Body of pancreas (tissue), 4 donors: ENCODE measurements around the gene CDC42EP4. TPM values are rescaled to one million over a fixed set of nuclear protein-coding genes. Genes with fewer than 3 reads are reported as not detected.
A peak's percentile ranks its signal among the peaks of the same experiment; 100 is the strongest.

ENCODE experiments used
- ATAC-seq: fragments of 150-250 bp; one replicate; pipeline ENCODE4 v1.9.1; 2016
- DNase-seq, 4 donors: peaks; one replicate each; pipeline ENCODE4 v3.0.0-alpha.2; 2019
- H3K27ac ChIP-seq, 4 donors: fragments of 200-600 bp; sonication (generic); 1 replicate in 3 of 4; 2 replicates in 1 of 4; pipeline versions ENCODE4 v1.5.1 to v1.6.1; 2016 to 2019; ENCODE audit warnings: mild to moderate bottlenecking in 1 of 4, mixed read lengths in 1 of 4, moderate library complexity in 1 of 4
- H3K27me3 ChIP-seq, 2 donors: fragments of 200-600 bp; sonication (generic); one replicate each; pipeline ENCODE4 v1.6.0; 2016; ENCODE audit warnings: mild to moderate bottlenecking in 1 of 2
- H3K36me3 ChIP-seq, 2 donors: fragments of 200-600 bp; sonication (generic); replicated peaks in 1 of 2; 2 replicates each; pipeline ENCODE4 v1.5.1; 2016; ENCODE audit warnings: low read depth in 2 of 2; ENCODE audit not compliant: insufficient read depth in 1 of 2
- H3K4me1 ChIP-seq: fragments of 200-600 bp; sonication (generic); one replicate; pipeline ENCODE4 v1.6.0; 2016
- H3K4me3 ChIP-seq, 2 donors: fragments of 200-600 bp; sonication (generic); 1 replicate in 1 of 2; 2 replicates in 1 of 2; pipeline ENCODE4 v1.5.1; 2016 to 2019
- H3K9me3 ChIP-seq, 3 donors: fragments of 200-600 bp; sonication (generic); 1 replicate in 2 of 3; 2 replicates in 1 of 3; pipeline ENCODE4 v1.5.1; 2016
- CTCF ChIP-seq, 7 experiments: fragments of 450-650 bp in 4 of 7; fragments of 200-600 bp in 3 of 7; sonication (generic) in 3 of 7; IDR thresholded peaks; one replicate each; pipeline ENCODE4 v1.5.1; 2016 to 2019; ENCODE audit warnings: antibody characterized with exemption in 7 of 7
- POLR2A ChIP-seq, 3 donors: fragments of 450-650 bp; IDR thresholded peaks; one replicate each; pipeline ENCODE4 v1.6.1; 2016; ENCODE audit warnings: antibody characterized with exemption in 3 of 3, mild to moderate bottlenecking in 2 of 3
- WGBS, 2 donors: methylation state at CpG; one replicate each; pipeline ENCODE4 v1.1.5; 2017; 5-methylcytosine and 5-hydroxymethylcytosine counted together
- intact Hi-C: fragments of 100-400 bp; cut with DNase I; formaldehyde crosslinking; loops from one replicate; pipeline ENCODE4 v1.15.1; 2023
- total RNA-seq, 2 donors: library from RNA; depleted of rRNA; stranded (reverse); fragments of >200 nt; gene quantifications; one replicate each; pipeline ENCODE4 v1.1.0, GENCODE V29; 2016

Gene CDC42EP4
- total RNA-seq, 2 donors from 2014 or later: 47.0 to 60.6 TPM

DNA sequence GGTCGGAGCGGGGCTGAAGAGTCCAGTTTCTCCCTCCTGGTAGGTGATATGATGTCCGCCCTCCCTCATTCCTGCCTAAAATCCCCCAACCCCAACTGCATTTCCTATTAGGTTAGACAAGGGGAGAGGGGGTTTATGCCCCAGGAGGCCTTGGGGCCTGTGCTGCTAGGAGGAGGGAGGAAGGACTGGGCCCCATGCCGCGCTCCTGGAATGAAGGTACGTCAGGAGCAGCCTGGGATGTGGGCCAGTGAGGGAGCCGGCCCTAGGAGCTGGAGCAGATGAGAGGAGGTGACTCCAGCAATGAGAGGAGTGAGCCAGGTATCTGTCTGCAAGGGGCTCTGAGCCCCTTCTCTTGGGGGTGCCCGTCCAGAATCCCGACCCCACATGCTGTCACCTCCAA, 46.9 kb upstream of the CDC42EP4 start:
- WGBS, 2 donors: 74 to 80% methylated on average over 6 to 9 of the region's 9 CpGs
- no peaks in the 10 kb centered on the region for H3K27me3 ChIP-seq
- intact Hi-C loops: no loop called here
- peaks cover 29% of the 10 kb centered on the region for H3K4me1 ChIP-seq
- ATAC-seq (peak; percentile 35), DNase-seq (peak; percentile 42 to 67 (median 58))
- H3K27ac ChIP-seq: peak overlapping the region in 3 of 4 donors; percentile 12 to 81 (median 77)
- H3K36me3 ChIP-seq: no peaks in the 10 kb centered on the region
- H3K9me3 ChIP-seq: no peaks in the 10 kb centered on the region
- H3K4me3 ChIP-seq: no peak overlapping the region
- TF ChIP-seq POLR2A (IDR thresholded peaks at IDR 0.05): peak in 1 of 3 donors; percentile 21
- TF ChIP-seq CTCF (IDR thresholded peaks at IDR 0.05): no peak

DNA sequence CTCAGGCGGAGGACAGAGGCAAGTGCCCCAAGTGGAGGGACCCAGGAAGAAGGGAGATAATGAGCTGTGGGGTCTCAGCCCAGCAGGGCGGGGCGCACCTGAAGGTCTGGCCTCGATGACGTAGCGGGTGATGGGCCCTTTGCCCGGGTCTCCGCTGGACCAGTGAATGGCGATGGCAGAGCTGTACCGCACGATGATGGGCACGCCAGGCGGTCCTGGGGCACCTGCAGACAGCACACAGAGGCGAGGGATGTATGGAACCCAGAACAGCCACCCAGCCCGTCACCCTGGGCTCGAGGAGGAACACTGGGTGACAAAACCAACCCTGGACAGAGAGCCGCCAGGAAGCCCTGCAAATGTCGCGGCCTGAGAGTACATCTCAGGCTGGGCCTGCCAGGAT, 46.2 kb upstream of the CDC42EP4 start:
- no peak for ATAC-seq
- 50 to 94% methylated on average over 2 to 19 of the region's 19 CpGs for WGBS, 2 donors
- H3K27ac ChIP-seq: peak overlapping the region in 2 of 4 donors; percentile 77 to 81
- no peak overlapping the region for H3K4me3 ChIP-seq
- intact Hi-C loops: no loop called here
- H3K4me1 ChIP-seq: peaks cover 29% of the 10 kb centered on the region
- no peaks in the 10 kb centered on the region for H3K36me3 ChIP-seq
- TF ChIP-seq CTCF (IDR thresholded peaks at IDR 0.05): no peak
- no peak for TF ChIP-seq POLR2A (IDR thresholded peaks at IDR 0.05)
- no peaks in the 10 kb centered on the region for H3K9me3 ChIP-seq
- H3K27me3 ChIP-seq: no peaks in the 10 kb centered on the region
- DNase-seq: no peak

DNA sequence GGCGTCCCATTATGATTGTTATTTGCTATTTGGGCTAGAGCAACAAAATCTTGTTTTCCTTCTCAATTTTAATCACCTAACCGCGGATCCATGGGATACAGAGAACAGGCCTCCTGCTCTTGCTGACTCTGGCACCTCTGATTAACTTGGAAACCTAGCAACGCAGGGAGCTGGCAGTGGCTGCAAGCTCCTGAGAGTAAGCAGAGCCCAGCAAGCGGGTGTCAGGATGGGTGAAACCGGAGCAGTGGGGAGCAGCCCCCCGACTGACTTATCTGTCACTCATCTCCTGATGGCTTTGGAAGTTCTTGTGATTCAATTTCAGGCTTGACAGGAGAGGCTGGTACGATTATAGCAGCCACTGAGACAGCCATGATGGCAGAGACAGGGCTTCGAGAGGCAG, 45.5 kb upstream of the CDC42EP4 start:
- H3K36me3 ChIP-seq: no peaks in the 10 kb centered on the region
- intact Hi-C loops: no loop called here
- 52 to 82% methylated on average over 9 of the region's 9 CpGs for WGBS, 2 donors
- no peaks in the 10 kb centered on the region for H3K27me3 ChIP-seq
- ATAC-seq (no peak), DNase-seq (peak in 2 of 4 donors; percentile 33 to 41)
- no peak overlapping the region for H3K4me3 ChIP-seq
- H3K9me3 ChIP-seq: no peaks in the 10 kb centered on the region
- TF ChIP-seq POLR2A (IDR thresholded peaks at IDR 0.05) (no peak), CTCF (IDR thresholded peaks at IDR 0.05) (no peak)
- peaks cover 29% of the 10 kb centered on the region for H3K4me1 ChIP-seq
- peak overlapping the region in 2 of 4 donors; percentile 0 to 81 for H3K27ac ChIP-seq

DNA sequence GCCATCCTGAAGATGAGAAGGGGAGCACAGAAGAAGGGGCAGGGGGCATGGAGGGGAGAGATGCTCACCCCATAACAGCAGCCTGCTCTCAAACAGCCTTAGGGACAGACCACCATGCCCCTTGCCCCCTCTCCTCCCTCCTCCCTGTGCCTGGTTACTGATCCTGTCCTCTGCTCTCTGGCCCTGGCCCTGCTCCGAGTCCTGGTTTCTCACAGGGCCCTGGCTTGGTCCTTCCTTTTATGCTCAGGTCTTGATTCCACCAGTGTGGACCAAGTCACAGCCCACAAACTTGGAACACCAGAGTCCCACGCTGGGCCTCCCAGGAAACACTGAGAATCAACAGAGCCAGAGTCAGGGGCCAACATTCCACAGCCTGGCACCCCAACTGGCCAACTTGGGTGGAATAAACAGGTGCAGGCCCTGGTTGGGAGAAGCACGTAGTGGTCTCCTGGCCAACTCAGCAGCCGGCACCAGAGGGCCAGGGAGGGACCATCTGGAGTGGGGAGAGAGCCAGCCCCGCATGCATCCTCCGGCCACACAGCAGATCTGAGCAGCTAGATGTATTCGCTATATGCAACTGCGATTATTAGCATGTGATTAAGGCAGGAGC, 44.9 kb upstream of the CDC42EP4 start:
- H3K4me3 ChIP-seq: no peak overlapping the region
- whole genome bisulfite sequencing, 2 donors: 82 to 85% methylated on average over 7 to 8 of the region's 8 CpGs
- H3K36me3 ChIP-seq: no peaks in the 10 kb centered on the region
- H3K9me3 ChIP-seq: no peaks in the 10 kb centered on the region
- ATAC-seq (no peak), DNase-seq (no peak)
- no peak for TF ChIP-seq POLR2A (IDR thresholded peaks at IDR 0.05)
- no peaks in the 10 kb centered on the region for H3K27me3 ChIP-seq
- H3K4me1 ChIP-seq: peaks cover 29% of the 10 kb centered on the region
- peak overlapping the region in 3 of 4 donors; percentile 41 to 81 (median 42) for H3K27ac ChIP-seq
- intact Hi-C loops: no loop called here

GRCh38 chr17:73354423-73355284, 42.9 kb upstream of the CDC42EP4 start:
- no peak overlapping the region for H3K4me3 ChIP-seq
- H3K36me3 ChIP-seq: no peaks in the 10 kb centered on the region
- H3K9me3 ChIP-seq: no peaks in the 10 kb centered on the region
- ATAC-seq: no peak
- H3K27ac ChIP-seq: no peak overlapping the region
- TF ChIP-seq CTCF (IDR thresholded peaks at IDR 0.05) (no peak), POLR2A (IDR thresholded peaks at IDR 0.05) (no peak)
- peaks cover 14% of the 10 kb centered on the region for H3K4me1 ChIP-seq
- no peaks in the 10 kb centered on the region for H3K27me3 ChIP-seq
- 86 to 88% methylated on average over 17 of the region's 21 CpGs for WGBS, 2 donors
- no peak for DNase-seq
- intact Hi-C loops: no loop called here
